WTC11 (cell line): ENCODE data around the gene SRGN. TPM values are rescaled to one million over a fixed set of nuclear protein-coding genes. Genes with fewer than 3 reads are reported as not detected.

Experiments used
- ATAC-seq: fragments of 200-7000 bp; cut with Tn5 transposase; 2 replicates; pipeline ENCODE4 v1.10.0; 2021; ENCODE audit warnings: mild to moderate bottlenecking, moderate library complexity
- CTCF ChIA-PET: fragments of 300-600 bp; sonication (Branson Sonifier 250); formaldehyde crosslinking; loops from one replicate; lab custom pipeline; 2021; ENCODE audit warnings: antibody characterized with exemption; lab: Charles Lee
- POLR2A ChIA-PET: fragments of 350-600 bp; sonication (Branson Sonifier 250); formaldehyde crosslinking; loops from one replicate; lab custom pipeline; 2021; ENCODE audit warnings: antibody characterized with exemption; lab: Charles Lee
- DNase-seq: peaks from one replicate; pipeline ENCODE4 v3.0.0; 2021; ENCODE audit warnings: low spot score
- H3K27ac Mint-ChIP-seq: 2 replicates; pipeline ENCODE4 v1.8.0; 2021; ENCODE audit warnings: mixed read lengths
- H3K27me3 Mint-ChIP-seq: 2 replicates; pipeline ENCODE4 v1.8.0; 2021; ENCODE audit warnings: low read depth, mild to moderate bottlenecking, moderate library complexity, mixed read lengths
- H3K36me3 Mint-ChIP-seq: 2 replicates; pipeline ENCODE4 v1.8.0; 2021; ENCODE audit warnings: mixed read lengths
- H3K4me1 Mint-ChIP-seq: 2 replicates; pipeline ENCODE4 v1.8.0; 2022; ENCODE audit warnings: mixed read lengths
- H3K4me3 Mint-ChIP-seq: 2 replicates; pipeline ENCODE4 v1.8.0; 2021; ENCODE audit warnings: mild to moderate bottlenecking, moderate library complexity, mixed read lengths
- H3K9me3 Mint-ChIP-seq: 2 replicates; pipeline ENCODE4 v1.8.0; 2021; ENCODE audit warnings: mixed read lengths
- ATF2 ChIP-seq: sonication (generic); formaldehyde crosslinking; IDR thresholded peaks from 2 replicates; pipeline ENCODE4 v1.8.1; 2022; ENCODE audit warnings: low read depth, missing genetic modification reagents, borderline replicate concordance
- CBFB ChIP-seq: sonication (generic); formaldehyde crosslinking; IDR thresholded peaks from 2 replicates; pipeline ENCODE4 v1.8.1; 2022; ENCODE audit warnings: mild to moderate bottlenecking, low read depth, missing genetic modification reagents
- CREM ChIP-seq: sonication (generic); formaldehyde crosslinking; IDR thresholded peaks from 2 replicates; pipeline ENCODE4 v1.8.1; 2022; ENCODE audit warnings: mild to moderate bottlenecking, missing genetic modification reagents, moderate library complexity
- E2F5 ChIP-seq: sonication (generic); formaldehyde crosslinking; IDR thresholded peaks from 2 replicates; pipeline ENCODE4 v1.8.1; 2022; ENCODE audit warnings: mild to moderate bottlenecking, moderate library complexity, missing genetic modification reagents
- ELF4 ChIP-seq: sonication (generic); formaldehyde crosslinking; IDR thresholded peaks from 2 replicates; pipeline ENCODE4 v1.8.1; 2022; ENCODE audit warnings: low read depth, mild to moderate bottlenecking, moderate library complexity, missing genetic modification reagents
- EMX1 ChIP-seq: fragments of 250-450 bp; sonication (Bioruptor Pico); IDR thresholded peaks from 2 replicates; pipeline ENCODE4 v1.8.0; 2021; ENCODE audit warnings: mild to moderate bottlenecking
- ERG ChIP-seq: fragments of 250-450 bp; sonication (Bioruptor Pico); IDR thresholded peaks from 2 replicates; pipeline ENCODE4 v1.8.0; 2021; ENCODE audit warnings: mild to moderate bottlenecking
- FOXJ3 ChIP-seq: sonication (generic); formaldehyde crosslinking; IDR thresholded peaks from 2 replicates; pipeline ENCODE4 v1.9.0; 2021; ENCODE audit warnings: missing genetic modification reagents, mild to moderate bottlenecking, borderline replicate concordance
- FOXK1 ChIP-seq: sonication (generic); formaldehyde crosslinking; IDR thresholded peaks from 2 replicates; pipeline ENCODE4 v1.8.0; 2022; ENCODE audit warnings: mild to moderate bottlenecking, moderate library complexity, missing genetic modification reagents
- GRHL2 ChIP-seq: fragments of 250-450 bp; sonication (Bioruptor Pico); IDR thresholded peaks from 2 replicates; pipeline ENCODE4 v1.8.0; 2022; ENCODE audit warnings: mild to moderate bottlenecking, moderate library complexity; ENCODE audit not compliant: insufficient replicate concordance, severe bottlenecking
- KAT7 ChIP-seq: sonication (generic); formaldehyde crosslinking; IDR thresholded peaks from 2 replicates; pipeline ENCODE4 v1.8.1; 2023; ENCODE audit warnings: missing genetic modification reagents, mild to moderate bottlenecking, borderline replicate concordance
- MLX ChIP-seq: sonication (generic); formaldehyde crosslinking; IDR thresholded peaks from 2 replicates; pipeline ENCODE4 v1.8.1; 2023; ENCODE audit warnings: mild to moderate bottlenecking, missing genetic modification reagents, moderate library complexity
- MXD4 ChIP-seq: fragments of 250-450 bp; sonication (Bioruptor Pico); IDR thresholded peaks from 2 replicates; pipeline ENCODE4 v1.8.0; 2021; ENCODE audit warnings: mild to moderate bottlenecking, moderate library complexity, borderline replicate concordance
- NFATC4 ChIP-seq: fragments of 250-450 bp; sonication (Bioruptor Pico); IDR thresholded peaks from 2 replicates; pipeline ENCODE4 v1.9.0; 2021; ENCODE audit warnings: mild to moderate bottlenecking
- NR3C1 ChIP-seq: sonication (generic); formaldehyde crosslinking; conservative IDR thresholded peaks from 2 replicates; pipeline ENCODE4 v1.8.1; 2023; ENCODE audit warnings: low read depth, mild to moderate bottlenecking, missing genetic modification reagents
- TEAD4 ChIP-seq: sonication (generic); formaldehyde crosslinking; IDR thresholded peaks from 2 replicates; pipeline ENCODE4 v1.8.0; 2022; ENCODE audit warnings: mild to moderate bottlenecking, missing genetic modification reagents
- TP53 ChIP-seq: sonication (generic); formaldehyde crosslinking; IDR thresholded peaks from 2 replicates; pipeline ENCODE4 v1.8.1; 2023; ENCODE audit warnings: mild to moderate bottlenecking, missing genetic modification reagents
- ZMAT4 ChIP-seq: fragments of 250-450 bp; sonication (Bioruptor Pico); IDR thresholded peaks from 2 replicates; pipeline ENCODE4 v1.9.0; 2021; ENCODE audit warnings: mild to moderate bottlenecking
- ZNF121 ChIP-seq: sonication (generic); formaldehyde crosslinking; IDR thresholded peaks from 2 replicates; pipeline ENCODE4 v1.8.0; 2023; ENCODE audit warnings: missing genetic modification reagents
- ZNF317 ChIP-seq: sonication (generic); formaldehyde crosslinking; IDR thresholded peaks from 2 replicates; pipeline ENCODE4 v1.8.1; 2023; ENCODE audit warnings: low read depth, mild to moderate bottlenecking, moderate library complexity, missing genetic modification reagents, borderline replicate concordance
- ZNF512 ChIP-seq: sonication (generic); formaldehyde crosslinking; IDR thresholded peaks from 2 replicates; pipeline ENCODE4 v1.8.1; 2022; ENCODE audit warnings: missing genetic modification reagents, borderline replicate concordance
- ZNF671 ChIP-seq: fragments of 250-450 bp; sonication (Bioruptor Pico); IDR thresholded peaks from 2 replicates; pipeline ENCODE4 v1.8.0; 2021; ENCODE audit warnings: mild to moderate bottlenecking
- total RNA-seq: library from RNA; stranded (reverse); gene quantifications from 3 replicates; pipeline ENCODE4 v1.2.3, GENCODE V29; 2021

SRGN gene
- total RNA-seq, 1 experiment from 2014 or later, result 1.4 TPM

- Mint-ChIP-seq H3K9me3 (no peaks in the 10 kb centered on the region), H3K27ac (no peak overlapping the region), H3K36me3 (no peaks in the 10 kb centered on the region), H3K4me1 (peaks cover 10% of the 10 kb centered on the region), H3K4me3 (no peak overlapping the region), H3K27me3 (no peaks in the 10 kb centered on the region)
- DNase-seq, result no peak
- no peak for ATAC-seq
- ChIA-PET POLR2A (no interaction called here), CTCF (no interaction called here)
- TF ChIP-seq TP53 (CRISPR knock-in tag), result no peak
- no peak for TF ChIP-seq GRHL2 (CRISPR knock-in tag)
- TF ChIP-seq ZNF317 (CRISPR knock-in tag), result no peak
- TF ChIP-seq ZNF671 (CRISPR knock-in tag), result no peak
- no peak for TF ChIP-seq MLX (CRISPR knock-in tag)
- TF ChIP-seq ERG (CRISPR knock-in tag), result no peak
- no peak for TF ChIP-seq FOXJ3 (CRISPR knock-in tag)
These were observed 19.4 kb upstream of the SRGN start for GRCh38 chr10:69068549-69068948.

GRCh38 chr10:69069090-69070042 lies 18.5 kb upstream of the SRGN start:
- TF ChIP-seq ZMAT4 (no peak), ZNF121 (0 out of 2 replicates have a peak, but pooled peaks have one; percentile 7), NR3C1 (no peak), CREM (CRISPR knock-in tag) (no peak), FOXK1 (CRISPR knock-in tag) (no peak), NFATC4 (CRISPR knock-in tag) (no peak), CBFB (CRISPR knock-in tag) (no peak), ATF2 (no peak), TEAD4 (no peak)
- no peaks in the 10 kb centered on the region for H3K27me3 Mint-ChIP-seq
- POLR2A ChIA-PET, result no interaction called here
- no peak overlapping the region for H3K27ac Mint-ChIP-seq
- CTCF ChIA-PET, result no interaction called here
- peaks cover 10% of the 10 kb centered on the region for H3K4me1 Mint-ChIP-seq
- no peak for DNase-seq
- ATAC-seq, result peak; percentile 74
- no peaks in the 10 kb centered on the region for H3K9me3 Mint-ChIP-seq
- no peaks in the 10 kb centered on the region for H3K36me3 Mint-ChIP-seq
- H3K4me3 Mint-ChIP-seq, result no peak overlapping the region

GRCh38 chr10:69070951-69071350 lies 17.0 kb upstream of the SRGN start:
- Mint-ChIP-seq H3K4me1 (peaks cover 10% of the 10 kb centered on the region), H3K4me3 (no peak overlapping the region), H3K36me3 (no peaks in the 10 kb centered on the region), H3K27me3 (no peaks in the 10 kb centered on the region), H3K27ac (no peak overlapping the region), H3K9me3 (no peaks in the 10 kb centered on the region)
- POLR2A ChIA-PET, result interaction anchor here (0.6 kb wide), 1 partner anchor 51 kb away, joined by 5 read pairs; no protein-coding TSS in a partner anchor
- ATAC-seq, result no peak
- CTCF ChIA-PET, result interaction anchor here (0.6 to 0.9 kb wide), 2 partner anchors 51 to 66 kb away, joined by 3 read pairs; no protein-coding TSS in a partner anchor
- DNase-seq, result no peak
- no peak for TF ChIP-seq KAT7 (CRISPR knock-in tag)
- no peak for TF ChIP-seq EMX1 (CRISPR knock-in tag)
- TF ChIP-seq ZNF512 (CRISPR knock-in tag), result no peak
- TF ChIP-seq FOXK1 (CRISPR knock-in tag), result no peak
- no peak for TF ChIP-seq GRHL2 (CRISPR knock-in tag)
- no peak for TF ChIP-seq ELF4 (CRISPR knock-in tag)
- TF ChIP-seq MXD4, result no peak
- TF ChIP-seq ZMAT4, result no peak
- TF ChIP-seq E2F5 (CRISPR knock-in tag), result no peak
